ENCODE results near the gene ETS1.

ETS1 gene

GRCh38 chr11:128574576-128575011 lies 12.8 kb downstream of the ETS1 start:
- H3K9ac ChIP-seq (ENCODE audit: low read length), result no peak overlapping the region
- no peak overlapping the region for H2AFZ ChIP-seq (ENCODE audit: low read depth, low read length)
- H3K79me2 ChIP-seq (ENCODE audit: low read length), result no peaks in the 10 kb centered on the region
- TF ChIP-seq EZH2phosphoT487 (IDR thresholded peaks at IDR 0.05; ENCODE audit: low read depth) (no peak), CTCF (IDR thresholded peaks at IDR 0.05; ENCODE audit: low read depth, low read length) (no peak)
- no peak overlapping the region for H3K4me3 ChIP-seq (ENCODE audit: low read length)
- H3K4me1 ChIP-seq (ENCODE audit: low read length), result peaks cover 5% of the 10 kb centered on the region
- no peaks in the 10 kb centered on the region for H4K20me1 ChIP-seq (ENCODE audit: insufficient read depth, low read length)
- peaks cover 10% of the 10 kb centered on the region; the same call in 1 of the 2 replicates for H3K27me3 ChIP-seq (ENCODE audit: low read depth, low read length)
- H3K9me3 ChIP-seq (ENCODE audit: insufficient read depth, low read length), result no peaks in the 10 kb centered on the region
- H3K36me3 ChIP-seq (replicated peaks; ENCODE audit: low read depth, low read length), result no peaks in the 10 kb centered on the region
- H3K4me2 ChIP-seq (ENCODE audit: low read length), result no peak overlapping the region
- no peak overlapping the region for H3K27ac ChIP-seq (ENCODE audit: low read length)

- Histone ChIP-seq H3K9ac (ENCODE audit: low read length) (no peak overlapping the region), H3K4me3 (ENCODE audit: low read length) (no peak overlapping the region), H3K4me2 (ENCODE audit: low read length) (no peak overlapping the region), H2AFZ (ENCODE audit: low read depth, low read length) (no peak overlapping the region), H3K4me1 (ENCODE audit: low read length) (no peaks in the 10 kb centered on the region), H3K36me3 (replicated peaks; ENCODE audit: low read depth, low read length) (no peaks in the 10 kb centered on the region), H4K20me1 (ENCODE audit: insufficient read depth, low read length) (no peaks in the 10 kb centered on the region), H3K9me3 (ENCODE audit: insufficient read depth, low read length) (no peaks in the 10 kb centered on the region), H3K79me2 (ENCODE audit: low read length) (no peaks in the 10 kb centered on the region), H3K27ac (ENCODE audit: low read length) (no peak overlapping the region), H3K27me3 (ENCODE audit: low read depth, low read length) (peaks cover 10% of the 10 kb centered on the region; the same call in 1 of the 2 replicates)
- TF ChIP-seq EZH2phosphoT487 (IDR thresholded peaks at IDR 0.05; ENCODE audit: low read depth), result no peak
- no peak for TF ChIP-seq CTCF (IDR thresholded peaks at IDR 0.05; ENCODE audit: low read depth, low read length)
These were observed 13.7 kb downstream of the ETS1 start for GRCh38 chr11:128573638-128574037.

- Histone ChIP-seq H3K36me3 (replicated peaks; ENCODE audit: low read depth, low read length) (no peaks in the 10 kb centered on the region), H3K27me3 (ENCODE audit: low read depth, low read length) (peaks cover 10% of the 10 kb centered on the region; the same call in 1 of the 2 replicates), H3K4me3 (ENCODE audit: low read length) (no peak overlapping the region), H3K27ac (ENCODE audit: low read length) (no peak overlapping the region), H3K4me2 (ENCODE audit: low read length) (no peak overlapping the region), H3K9me3 (ENCODE audit: insufficient read depth, low read length) (no peaks in the 10 kb centered on the region), H2AFZ (ENCODE audit: low read depth, low read length) (no peak overlapping the region), H3K9ac (ENCODE audit: low read length) (no peak overlapping the region), H3K4me1 (ENCODE audit: low read length) (no peaks in the 10 kb centered on the region), H4K20me1 (ENCODE audit: insufficient read depth, low read length) (no peaks in the 10 kb centered on the region), H3K79me2 (ENCODE audit: low read length) (no peaks in the 10 kb centered on the region)
- TF ChIP-seq CTCF (IDR thresholded peaks at IDR 0.05; ENCODE audit: low read depth, low read length), result no peak
These were observed 14.4 kb downstream of the ETS1 start for GRCh38 chr11:128572965-128573364.

- Histone ChIP-seq H2AFZ (ENCODE audit: low read depth, low read length) (no peak overlapping the region), H4K20me1 (ENCODE audit: insufficient read depth, low read length) (no peaks in the 10 kb centered on the region)
These were observed 16.7 kb downstream of the ETS1 start for GRCh38 chr11:128570632-128571031.

More at GRCh38 chr11:128570632-128571031, 16.7 kb downstream of the ETS1 start:
- Histone ChIP-seq H3K4me3 (ENCODE audit: low read length) (no peak overlapping the region), H3K27me3 (ENCODE audit: low read depth, low read length) (no peaks in the 10 kb centered on the region), H3K4me1 (ENCODE audit: low read length) (no peaks in the 10 kb centered on the region), H3K36me3 (replicated peaks; ENCODE audit: low read depth, low read length) (no peaks in the 10 kb centered on the region), H3K79me2 (ENCODE audit: low read length) (no peaks in the 10 kb centered on the region), H3K27ac (ENCODE audit: low read length) (no peak overlapping the region), H3K9me3 (ENCODE audit: insufficient read depth, low read length) (no peaks in the 10 kb centered on the region), H3K9ac (ENCODE audit: low read length) (no peak overlapping the region), H3K4me2 (ENCODE audit: low read length) (no peak overlapping the region)
- no peak for TF ChIP-seq CTCF (IDR thresholded peaks at IDR 0.05; ENCODE audit: low read depth, low read length)
